Thyroid gland (tissue), 4 donors: ENCODE data around the gene NPW.

Source experiments
- POLR2A ChIP-seq, 2 donors: fragments of 450-650 bp; IDR thresholded peaks; one replicate each; pipeline ENCODE4 v1.6.1; 2017; ENCODE audit warnings: antibody characterized with exemption in 2 of 2, mild to moderate bottlenecking in 2 of 2, moderate library complexity in 1 of 2
- TF ChIP-seq, protein P1 (sequence below), 6 experiments: fragments of 200-600 bp in 3 of 6; fragments of 450-650 bp in 3 of 6; sonication (generic) in 3 of 6; IDR thresholded peaks; one replicate each; pipeline ENCODE4 v1.5.1; 2016 to 2019; ENCODE audit warnings: antibody characterized with exemption in 6 of 6, mild to moderate bottlenecking in 2 of 6, inconsistent platforms in 1 of 6, moderate library complexity in 1 of 6

GRCh38 chr16:2004795-2005517, 14.6 kb upstream of the NPW start:
- TF ChIP-seq, protein P1, sequence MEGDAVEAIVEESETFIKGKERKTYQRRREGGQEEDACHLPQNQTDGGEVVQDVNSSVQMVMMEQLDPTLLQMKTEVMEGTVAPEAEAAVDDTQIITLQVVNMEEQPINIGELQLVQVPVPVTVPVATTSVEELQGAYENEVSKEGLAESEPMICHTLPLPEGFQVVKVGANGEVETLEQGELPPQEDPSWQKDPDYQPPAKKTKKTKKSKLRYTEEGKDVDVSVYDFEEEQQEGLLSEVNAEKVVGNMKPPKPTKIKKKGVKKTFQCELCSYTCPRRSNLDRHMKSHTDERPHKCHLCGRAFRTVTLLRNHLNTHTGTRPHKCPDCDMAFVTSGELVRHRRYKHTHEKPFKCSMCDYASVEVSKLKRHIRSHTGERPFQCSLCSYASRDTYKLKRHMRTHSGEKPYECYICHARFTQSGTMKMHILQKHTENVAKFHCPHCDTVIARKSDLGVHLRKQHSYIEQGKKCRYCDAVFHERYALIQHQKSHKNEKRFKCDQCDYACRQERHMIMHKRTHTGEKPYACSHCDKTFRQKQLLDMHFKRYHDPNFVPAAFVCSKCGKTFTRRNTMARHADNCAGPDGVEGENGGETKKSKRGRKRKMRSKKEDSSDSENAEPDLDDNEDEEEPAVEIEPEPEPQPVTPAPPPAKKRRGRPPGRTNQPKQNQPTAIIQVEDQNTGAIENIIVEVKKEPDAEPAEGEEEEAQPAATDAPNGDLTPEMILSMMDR (IDR thresholded peaks at IDR 0.05): no peak
- TF ChIP-seq POLR2A (IDR thresholded peaks at IDR 0.05): no peak
